HG03045 (cell line): ENCODE results near the gene ZNF687.
A peak's percentile ranks its signal among the peaks of the same experiment; 100 is the strongest.

Experiments
- ATAC-seq: cut with Tn5 transposase; IDR thresholded peaks from one replicate; pipeline ENCODE4 v1.9.1; 2021; ENCODE audit warnings: mild to moderate bottlenecking, moderate library complexity; ENCODE audit not compliant: unreplicated experiment

The ZNF687 gene

GRCh38 chr1:151312411-151312810, 30.3 kb downstream of the ZNF687 start:
- no peak for ATAC-seq

DNA sequence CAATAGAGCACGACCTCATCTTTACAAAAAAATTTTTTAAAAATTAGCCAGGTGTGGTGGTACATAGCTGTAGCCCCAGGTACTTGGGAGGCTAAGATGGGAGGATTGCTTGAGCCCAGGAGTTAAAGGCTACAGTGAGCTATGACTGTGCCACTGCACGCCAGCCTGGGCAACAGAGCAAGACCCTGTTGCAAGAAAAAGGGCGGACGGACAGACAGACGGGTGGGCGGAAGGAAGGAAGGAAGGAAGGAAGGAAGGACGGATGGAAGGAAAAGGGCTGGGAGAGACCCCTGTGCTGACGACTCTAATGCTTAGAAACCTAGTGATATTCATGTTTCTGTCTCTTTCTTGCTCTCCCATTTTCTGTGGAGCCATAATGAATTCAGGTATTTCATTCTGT, 30.7 kb downstream of the ZNF687 start:
- ATAC-seq = no peak

DNA sequence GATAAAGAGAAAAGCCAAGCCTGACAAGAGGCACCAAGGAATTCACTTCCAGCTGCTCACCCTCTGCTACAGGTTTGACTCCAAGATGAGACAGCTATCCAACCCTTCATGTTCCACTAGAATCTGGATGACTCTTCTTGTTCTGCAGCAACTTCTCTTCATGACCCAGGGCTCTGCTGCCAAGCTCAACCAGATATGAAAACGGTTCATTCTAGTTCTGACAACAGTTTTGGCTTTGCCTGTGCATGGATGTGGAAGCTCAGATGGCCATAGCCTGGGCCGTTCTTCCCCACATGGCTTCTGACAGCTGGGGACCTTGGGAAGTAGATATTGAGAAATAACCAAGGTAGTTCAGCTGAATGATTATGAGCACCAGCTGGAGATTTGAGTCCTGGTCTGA, 31.4 kb downstream of the ZNF687 start:
- no peak for ATAC-seq

GRCh38 chr1:151314137-151314875, 32.2 kb downstream of the ZNF687 start:
- no peak for ATAC-seq

DNA sequence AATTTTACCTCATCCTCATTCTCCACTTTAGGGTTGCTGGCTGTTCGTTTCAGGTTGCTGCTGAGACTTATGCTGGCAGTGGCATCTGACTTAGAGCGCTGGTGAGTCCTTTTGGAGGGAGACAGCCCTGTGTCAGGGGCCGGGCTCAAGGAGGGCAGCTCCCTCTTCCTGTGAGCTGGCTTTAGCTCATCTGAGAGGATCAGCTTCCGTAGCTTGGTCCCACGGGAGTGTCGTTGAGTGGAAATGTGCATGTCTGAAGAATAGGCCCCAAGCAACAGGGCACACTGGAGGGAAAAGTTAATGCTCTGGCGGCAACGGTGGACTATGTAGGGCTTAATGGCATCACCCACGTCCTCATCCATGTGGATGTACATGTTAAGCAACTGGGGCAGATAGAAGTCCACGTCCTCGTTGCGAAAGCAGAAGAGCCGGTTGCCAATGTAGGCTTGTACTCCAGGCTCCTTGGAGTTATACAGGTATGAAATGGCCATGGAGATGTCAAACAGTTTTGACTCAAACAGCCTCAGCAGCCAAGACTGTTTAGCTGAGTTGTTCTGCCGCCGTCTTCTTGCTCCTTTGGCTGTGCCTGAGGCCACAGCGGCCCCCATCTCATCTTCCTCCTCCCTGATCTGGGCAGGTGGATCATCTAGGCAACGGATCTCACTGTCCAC, 33.6 kb downstream of the ZNF687 start:
- no peak for ATAC-seq

- ATAC-seq = no peak
Measured at GRCh38 chr1:151318975-151319374, 36.9 kb downstream of the ZNF687 start.

GRCh38 chr1:151324390-151324930, 42.4 kb downstream of the ZNF687 start:
- no peak for ATAC-seq

DNA sequence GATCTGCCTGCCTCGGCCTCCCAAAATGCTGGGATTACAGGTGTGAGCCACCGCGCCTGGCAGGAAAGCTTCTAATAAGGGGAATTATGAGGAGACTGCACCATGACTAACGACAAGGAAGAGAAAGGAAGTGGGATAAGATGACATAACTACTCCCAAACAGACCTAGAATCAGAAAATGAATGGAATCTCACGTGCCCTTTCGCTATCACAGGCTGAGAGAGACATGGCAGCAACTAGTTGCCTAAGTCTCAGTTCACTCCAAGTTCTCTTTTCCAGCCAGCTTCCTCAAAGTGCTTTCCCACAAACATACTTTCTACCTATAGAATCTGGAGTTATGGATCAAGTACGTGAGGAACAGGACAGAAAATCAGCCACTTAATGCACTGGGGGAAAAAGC, 43.1 kb downstream of the ZNF687 start:
- no peak for ATAC-seq

DNA sequence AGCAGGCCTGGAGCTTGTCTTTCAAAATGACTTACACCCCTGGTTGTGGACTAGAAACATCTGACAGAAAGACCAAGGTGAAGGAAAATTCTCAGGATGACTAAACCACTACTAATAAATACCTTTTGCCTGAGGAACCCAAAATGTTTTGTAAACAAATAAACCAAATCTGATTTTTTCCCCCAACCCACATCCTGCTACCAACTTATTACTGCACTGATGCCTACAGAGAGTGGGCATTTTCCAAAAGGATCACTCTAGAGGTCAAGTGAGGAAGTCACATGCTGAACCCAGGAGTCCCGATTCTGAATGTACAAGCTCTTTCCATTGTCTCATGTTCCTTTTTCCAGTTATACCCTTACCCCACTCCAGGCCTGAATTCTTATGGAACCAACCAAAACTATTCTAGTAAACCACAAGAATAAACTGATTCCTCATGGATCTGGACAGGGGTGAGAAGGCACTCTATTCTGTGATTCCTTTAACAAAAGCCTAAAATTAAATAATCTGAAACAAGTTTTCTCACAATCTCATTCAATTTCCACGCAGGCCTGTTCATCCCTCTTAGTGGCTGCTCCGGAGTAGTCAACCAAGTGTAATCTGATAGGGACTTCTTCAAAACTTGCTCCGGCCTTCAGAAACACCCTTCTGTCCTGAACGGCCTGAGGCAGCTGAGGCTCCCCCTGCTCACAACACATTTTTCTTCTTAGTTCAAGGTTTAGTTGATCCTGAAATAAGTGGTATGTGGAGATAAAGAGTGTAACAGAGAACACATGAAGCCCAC, 43.7 kb downstream of the ZNF687 start:
- no peak for ATAC-seq

DNA sequence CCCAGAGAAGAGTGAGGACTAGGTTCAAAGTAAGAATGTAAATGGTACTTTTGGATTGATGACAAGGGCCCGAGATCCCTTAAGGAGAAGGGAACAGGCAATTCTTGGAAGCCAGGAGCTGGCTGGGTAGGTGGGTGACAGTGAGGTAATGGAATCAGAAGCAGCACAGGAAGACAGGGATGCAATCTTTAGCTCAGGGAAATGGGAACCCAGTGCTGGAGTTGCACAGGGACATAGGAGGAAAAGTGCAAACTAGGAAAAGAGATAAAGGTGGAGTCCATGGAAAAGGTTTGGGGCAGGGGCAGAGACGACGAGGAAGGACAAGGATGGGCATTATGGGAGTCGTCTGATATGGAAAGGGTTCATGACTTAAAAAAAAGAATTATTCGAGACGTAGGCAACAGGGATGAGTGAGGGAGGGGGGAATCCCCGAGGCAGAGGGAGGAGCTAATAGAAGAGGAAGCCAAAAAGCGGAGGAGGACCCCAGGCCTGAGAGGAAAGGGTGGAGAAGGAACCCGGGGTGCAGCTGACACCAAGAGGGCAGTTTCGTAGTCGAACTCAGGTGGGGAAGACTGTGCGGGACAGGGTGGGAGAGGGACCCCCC, 44.6 kb downstream of the ZNF687 start:
- peak; percentile 41 for ATAC-seq

DNA sequence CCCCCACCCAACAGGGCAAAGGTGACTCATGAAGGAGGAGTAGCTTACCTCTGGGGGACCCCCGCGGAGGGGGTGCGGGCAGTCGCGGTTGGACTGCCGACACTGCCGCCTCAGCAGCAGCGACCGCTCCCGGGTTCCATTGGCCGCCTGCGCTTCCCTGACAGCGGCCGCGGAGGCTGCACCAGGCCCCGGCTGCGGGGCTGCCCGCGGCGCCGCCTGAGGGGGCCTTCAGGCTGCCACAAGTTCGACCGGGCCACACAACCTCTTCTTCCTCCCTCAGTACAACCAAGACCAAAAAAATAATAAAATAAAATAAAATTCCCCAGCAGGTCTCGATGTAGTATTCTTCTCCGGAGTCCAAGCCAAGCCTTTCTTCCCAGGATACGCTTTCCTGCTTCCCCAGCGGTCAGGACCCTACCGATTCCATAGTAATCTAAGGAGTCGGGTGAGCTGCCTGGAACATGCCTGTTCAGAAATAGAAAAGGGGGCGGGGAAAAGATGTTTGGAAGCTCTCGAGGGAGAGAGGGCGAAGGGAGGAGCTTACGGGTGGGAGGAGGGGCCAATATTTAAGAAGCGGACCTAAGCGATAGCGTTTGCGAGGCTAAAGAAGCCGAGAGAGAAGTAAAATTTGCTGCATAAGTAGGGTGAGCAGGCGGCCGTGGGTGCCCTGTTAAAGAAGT, 45.3 kb downstream of the ZNF687 start, which contains the start of gene PI4KB:
Gene PI4KB (minus strand): TSS at position 194 of the 680 bp plus-strand sequence. CDS start 10,935 bp downstream, outside the sequence.
- peak; percentile 79 for ATAC-seq

DNA sequence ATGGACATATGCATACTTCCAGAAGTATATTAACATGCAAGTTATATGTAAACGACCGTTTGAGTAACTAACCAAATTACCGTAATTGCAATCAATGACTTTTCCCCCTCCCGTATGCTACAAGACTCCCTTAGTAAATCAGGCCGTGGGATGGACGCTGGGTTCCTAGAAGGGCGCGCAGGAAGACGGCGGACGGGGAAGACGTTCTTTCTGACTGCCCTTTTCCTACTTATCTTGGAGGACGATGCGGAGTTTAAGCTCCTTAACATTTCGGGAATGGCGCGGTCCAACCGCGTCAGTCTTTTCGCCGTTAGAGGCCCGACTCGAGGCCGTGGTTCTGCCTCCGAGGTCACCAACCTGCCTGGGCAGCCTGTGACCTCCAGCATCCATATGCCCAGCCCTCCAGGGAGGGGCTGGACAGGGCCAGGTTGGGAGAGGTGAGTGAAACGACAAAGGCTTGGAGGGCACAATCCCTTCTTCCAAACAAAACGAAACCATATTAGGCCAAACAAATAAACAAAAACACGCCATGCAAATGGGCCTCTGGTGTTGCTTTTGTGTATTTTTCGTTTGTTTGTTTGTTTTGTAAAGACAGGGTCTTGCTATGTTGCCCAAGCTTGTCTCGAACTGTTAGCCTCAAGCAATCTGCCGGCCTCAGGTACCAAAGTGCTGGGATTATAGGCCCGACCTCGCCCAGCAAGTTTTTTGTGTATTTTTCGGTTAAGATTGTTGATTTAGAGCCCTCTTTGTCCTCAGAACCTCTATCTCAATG, 46.0 kb downstream of the ZNF687 start:
- peak; percentile 15 for ATAC-seq

DNA sequence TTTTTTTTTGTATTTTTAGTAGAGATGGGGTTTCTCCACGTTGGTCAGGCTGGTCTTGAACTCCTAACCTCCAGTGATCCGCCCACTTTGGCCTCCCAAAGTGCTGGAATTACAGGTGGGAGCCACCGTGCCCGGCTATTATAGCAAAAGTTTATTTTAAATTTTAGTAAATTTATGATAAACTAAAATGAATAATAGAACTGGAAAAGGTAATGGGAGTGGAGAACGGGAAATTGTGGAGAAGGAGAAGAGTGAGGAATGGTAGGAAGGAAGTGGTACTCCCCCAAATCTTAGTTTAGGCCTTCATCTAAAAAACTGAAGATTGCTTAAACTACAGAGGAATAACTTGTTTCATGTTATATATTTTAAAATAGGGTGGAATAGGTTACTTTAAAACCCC, 52.7 kb downstream of the ZNF687 start:
- no peak for ATAC-seq

GRCh38 chr1:151336556-151336955, 54.5 kb downstream of the ZNF687 start:
- no peak for ATAC-seq

- ATAC-seq = no peak
Measured at GRCh38 chr1:151340870-151341754, 59.0 kb downstream of the ZNF687 start.
